HG03457 (cell line): Measurements from ENCODE around the gene RIC1.
A peak's percentile ranks its signal among the peaks of the same experiment; 100 is the strongest.
"Not testable (repeated sequence)": the region's sequence is repeated elsewhere in the genome, so short reads cannot be mapped to it uniquely, and the experiment has no call there.

ENCODE experiments used
- ATAC-seq: cut with Tn5 transposase; IDR thresholded peaks from one replicate; pipeline ENCODE4 v1.9.1; 2021; ENCODE audit warnings: moderate number of reproducible peaks; ENCODE audit not compliant: unreplicated experiment

RIC1 gene, protein sequence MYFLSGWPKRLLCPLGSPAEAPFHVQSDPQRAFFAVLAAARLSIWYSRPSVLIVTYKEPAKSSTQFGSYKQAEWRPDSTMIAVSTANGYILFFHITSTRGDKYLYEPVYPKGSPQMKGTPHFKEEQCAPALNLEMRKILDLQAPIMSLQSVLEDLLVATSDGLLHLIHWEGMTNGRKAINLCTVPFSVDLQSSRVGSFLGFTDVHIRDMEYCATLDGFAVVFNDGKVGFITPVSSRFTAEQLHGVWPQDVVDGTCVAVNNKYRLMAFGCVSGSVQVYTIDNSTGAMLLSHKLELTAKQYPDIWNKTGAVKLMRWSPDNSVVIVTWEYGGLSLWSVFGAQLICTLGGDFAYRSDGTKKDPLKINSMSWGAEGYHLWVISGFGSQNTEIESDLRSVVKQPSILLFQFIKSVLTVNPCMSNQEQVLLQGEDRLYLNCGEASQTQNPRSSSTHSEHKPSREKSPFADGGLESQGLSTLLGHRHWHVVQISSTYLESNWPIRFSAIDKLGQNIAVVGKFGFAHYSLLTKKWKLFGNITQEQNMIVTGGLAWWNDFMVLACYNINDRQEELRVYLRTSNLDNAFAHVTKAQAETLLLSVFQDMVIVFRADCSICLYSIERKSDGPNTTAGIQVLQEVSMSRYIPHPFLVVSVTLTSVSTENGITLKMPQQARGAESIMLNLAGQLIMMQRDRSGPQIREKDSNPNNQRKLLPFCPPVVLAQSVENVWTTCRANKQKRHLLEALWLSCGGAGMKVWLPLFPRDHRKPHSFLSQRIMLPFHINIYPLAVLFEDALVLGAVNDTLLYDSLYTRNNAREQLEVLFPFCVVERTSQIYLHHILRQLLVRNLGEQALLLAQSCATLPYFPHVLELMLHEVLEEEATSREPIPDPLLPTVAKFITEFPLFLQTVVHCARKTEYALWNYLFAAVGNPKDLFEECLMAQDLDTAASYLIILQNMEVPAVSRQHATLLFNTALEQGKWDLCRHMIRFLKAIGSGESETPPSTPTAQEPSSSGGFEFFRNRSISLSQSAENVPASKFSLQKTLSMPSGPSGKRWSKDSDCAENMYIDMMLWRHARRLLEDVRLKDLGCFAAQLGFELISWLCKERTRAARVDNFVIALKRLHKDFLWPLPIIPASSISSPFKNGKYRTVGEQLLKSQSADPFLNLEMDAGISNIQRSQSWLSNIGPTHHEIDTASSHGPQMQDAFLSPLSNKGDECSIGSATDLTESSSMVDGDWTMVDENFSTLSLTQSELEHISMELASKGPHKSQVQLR (N-terminal part only)

DNA sequence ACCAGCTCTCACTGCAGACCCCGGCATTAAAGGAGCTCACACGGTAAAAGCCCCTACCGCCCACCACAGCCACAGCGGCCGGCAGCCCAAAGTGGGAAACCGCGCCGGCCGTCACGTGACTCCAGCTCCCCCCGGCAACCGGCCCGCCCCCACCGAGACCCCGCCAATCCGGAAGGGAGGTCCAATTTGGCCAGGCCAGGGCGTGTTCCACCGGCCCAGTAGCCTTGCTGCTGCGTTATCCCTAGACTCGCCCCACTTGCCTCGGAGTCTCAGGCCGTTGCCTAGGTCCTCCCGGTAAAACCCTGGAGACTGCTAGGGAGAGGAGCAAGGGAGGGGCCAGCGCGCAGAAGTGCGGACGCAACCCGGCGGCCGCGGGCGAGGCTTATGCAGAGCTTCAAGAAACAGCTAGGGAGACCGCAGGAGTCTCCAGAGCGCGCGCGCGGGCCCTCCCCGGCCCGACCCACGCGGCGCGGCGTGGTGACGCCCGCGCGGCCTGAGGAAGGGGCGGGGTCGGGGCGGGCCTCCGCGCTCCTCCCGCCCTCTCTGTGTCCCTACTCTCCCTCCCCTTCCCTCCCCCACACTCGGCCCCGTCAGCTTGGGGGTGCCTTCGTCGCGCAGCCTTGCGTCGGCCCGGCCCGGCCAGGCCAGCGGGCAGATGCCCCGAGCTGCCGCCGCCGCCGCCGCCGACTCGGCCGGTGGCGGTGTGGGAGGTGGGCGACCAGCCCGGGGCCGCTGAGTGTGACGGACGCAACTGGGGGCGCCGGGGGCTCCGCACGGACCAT is at the start of gene RIC1:
TSS of gene RIC1 (plus strand) at position 578 of the 782 bp plus-strand sequence. CDS start at position 781, 203 bp downstream.
- peak; percentile 43 for ATAC-seq

DNA sequence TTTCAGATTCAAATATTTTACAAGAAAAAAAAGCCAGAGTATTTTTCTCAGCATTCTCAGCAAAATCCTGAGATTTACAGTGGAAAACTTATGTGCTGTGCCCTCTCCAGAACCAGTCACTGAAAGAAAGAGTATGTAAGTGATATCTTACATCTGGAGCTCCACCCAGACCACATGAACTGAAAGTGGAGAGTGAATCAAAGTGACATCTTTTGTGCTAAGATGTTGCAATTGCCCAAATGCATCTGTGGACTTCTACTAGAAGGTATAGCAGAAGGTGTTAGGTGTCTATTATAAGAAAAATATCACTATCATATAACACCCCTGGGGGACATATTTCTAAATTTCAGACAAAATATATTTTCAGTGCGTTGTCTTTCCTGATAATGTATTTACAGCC is 49.0 kb upstream of the RIC1 start:
- no peak for ATAC-seq

DNA sequence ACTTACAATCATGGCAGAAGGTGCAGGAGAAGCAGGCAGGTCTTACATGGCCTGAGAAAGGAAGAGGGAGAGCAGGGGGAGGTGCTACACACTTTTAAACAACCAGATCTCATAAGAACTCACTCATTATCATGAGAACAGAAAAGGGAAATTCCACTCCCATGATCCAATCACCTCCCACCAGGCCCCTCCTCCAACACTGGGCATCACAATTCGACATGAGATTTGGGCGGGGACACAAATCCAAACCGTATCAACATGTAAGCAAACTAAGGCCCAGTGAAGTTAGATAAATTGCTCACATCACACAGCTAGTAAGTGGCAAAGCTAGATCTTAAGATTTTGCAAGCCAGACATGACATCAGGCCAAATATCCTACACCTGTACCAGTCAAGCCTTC is 48.3 kb upstream of the RIC1 start:
- no peak for ATAC-seq

DNA sequence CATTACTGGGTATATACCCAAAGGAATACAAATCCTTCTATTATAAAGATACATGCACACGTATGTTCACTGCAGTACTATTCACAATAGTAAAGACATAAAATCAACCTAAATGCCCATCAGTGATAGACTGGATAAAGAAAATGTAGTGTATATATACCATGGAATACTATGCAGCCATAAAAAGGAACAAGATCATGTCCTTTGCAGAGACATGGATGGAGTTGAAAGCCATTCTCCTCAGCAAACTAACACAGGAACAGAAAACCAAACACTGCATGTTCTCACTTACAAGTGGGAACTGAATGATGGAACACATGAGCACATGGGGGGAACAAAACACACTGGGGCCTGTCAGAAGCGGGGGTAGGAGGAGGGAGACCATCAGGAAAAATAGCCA is 47.2 kb upstream of the RIC1 start:
- ATAC-seq = not testable (repeated sequence)

DNA sequence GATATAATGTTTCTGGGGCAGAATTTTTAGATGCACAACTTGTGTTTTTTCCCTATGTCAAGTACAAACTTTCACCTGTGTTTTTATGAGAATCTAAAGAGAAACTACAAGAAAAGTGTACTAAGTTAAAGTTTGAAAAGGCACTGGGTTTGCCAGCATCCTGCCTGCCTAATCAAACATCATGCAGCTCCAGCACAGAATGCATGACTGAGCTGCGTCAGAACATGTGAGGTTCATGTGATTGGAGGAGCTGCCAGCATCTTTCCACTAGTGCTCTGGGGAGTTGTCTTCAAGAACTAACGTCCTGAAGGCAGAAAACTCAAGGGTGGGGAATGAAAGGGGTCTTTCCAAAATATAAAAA is 46.1 kb upstream of the RIC1 start:
- ATAC-seq = peak; percentile 43

DNA sequence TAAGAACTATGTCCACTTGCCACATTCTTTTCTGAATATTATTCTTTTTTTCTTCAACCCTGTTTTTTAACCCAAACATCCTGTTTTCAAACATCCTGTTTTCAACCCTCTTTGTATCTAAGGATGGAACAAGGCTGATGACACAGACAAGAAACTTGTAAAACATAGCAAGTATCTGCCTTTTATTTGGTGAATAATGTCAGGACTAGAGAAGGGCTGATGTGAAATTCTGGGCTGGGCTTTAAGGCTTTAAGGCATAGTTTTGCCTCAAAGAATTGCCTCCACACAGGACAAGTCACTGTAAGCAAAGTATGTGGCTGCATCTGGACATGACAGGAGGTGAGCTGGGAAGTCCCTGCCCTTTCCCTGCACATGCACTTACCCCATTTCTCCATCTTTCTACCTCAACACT is 42.5 kb upstream of the RIC1 start:
- ATAC-seq = peak; percentile 33

DNA sequence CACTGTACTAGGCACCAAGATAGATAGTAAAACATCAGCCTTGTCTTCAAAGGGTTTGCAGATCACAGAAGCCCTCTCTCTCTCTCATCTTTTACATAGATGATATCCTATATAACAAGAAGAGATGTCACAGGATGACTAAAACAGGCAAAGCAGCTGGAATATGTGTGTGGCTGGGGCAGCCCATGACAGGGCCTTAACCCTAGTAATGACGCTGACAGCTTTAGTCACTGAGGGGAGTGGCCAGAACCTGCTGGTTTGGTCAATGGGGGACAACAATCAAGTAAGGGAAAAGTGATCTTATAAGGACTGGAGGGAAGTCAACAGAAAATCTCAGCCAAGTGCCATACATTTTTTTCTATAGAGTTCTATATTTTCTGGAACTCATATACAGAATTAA is 41.9 kb upstream of the RIC1 start:
- ATAC-seq = no peak

DNA sequence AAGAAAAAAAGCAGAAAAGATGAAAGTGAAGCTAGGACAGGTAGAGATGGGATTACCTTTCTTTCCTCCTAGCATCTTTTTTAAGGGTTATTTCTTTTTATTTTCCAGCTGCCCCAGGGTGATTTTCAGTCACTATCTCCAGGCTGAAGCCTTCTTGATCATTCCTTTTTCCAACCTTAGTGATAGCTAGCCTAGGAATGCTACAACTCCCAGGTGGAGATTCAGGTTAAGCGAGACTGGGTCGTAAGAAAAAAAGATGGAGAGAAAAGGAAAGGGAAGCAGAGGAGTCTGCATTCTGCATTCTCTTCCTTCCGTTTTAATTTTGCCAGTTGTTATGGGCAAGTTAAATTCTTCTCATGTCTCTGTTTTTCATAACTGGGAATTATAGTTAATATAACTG is 36.7 kb upstream of the RIC1 start:
- ATAC-seq = no peak

DNA sequence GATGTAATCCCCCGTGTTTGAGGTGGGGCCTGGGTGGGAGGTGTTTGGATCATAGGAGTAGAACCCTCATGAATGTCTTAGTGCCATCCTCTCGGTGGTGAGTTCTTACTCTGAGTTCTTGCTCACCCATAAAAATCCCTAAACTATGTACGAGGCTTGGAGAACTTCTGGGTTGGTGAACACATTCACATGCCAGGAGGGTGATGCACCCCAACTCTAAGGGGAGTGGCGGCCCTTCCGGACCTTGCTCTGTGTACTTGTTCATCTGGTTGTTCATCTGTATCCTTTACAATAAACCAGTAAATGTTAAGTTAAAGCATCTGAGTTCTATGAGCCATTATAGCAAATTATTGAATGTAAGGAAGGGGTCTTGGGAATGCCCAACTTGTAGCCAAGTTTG is 36.0 kb upstream of the RIC1 start:
- ATAC-seq = no peak

DNA sequence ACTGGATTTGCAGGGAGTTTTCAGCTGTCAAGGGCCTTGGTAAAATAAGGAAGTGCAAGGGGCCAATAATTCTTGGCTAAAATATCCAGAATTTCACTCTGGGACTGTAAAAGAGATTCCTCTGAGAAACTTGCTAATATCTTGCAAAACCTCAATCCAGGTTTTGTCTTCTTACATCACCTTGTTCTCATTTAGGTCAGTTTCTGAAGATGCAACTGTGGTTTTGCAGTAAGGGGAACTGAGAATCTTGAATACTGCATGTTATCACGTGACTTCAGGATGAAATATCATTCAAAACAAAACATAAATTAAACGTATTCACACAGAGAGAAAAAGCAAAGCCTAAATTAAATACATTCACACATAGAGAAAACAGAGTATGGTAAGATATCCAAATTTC is 35.0 kb upstream of the RIC1 start:
- ATAC-seq = peak; percentile 51

DNA sequence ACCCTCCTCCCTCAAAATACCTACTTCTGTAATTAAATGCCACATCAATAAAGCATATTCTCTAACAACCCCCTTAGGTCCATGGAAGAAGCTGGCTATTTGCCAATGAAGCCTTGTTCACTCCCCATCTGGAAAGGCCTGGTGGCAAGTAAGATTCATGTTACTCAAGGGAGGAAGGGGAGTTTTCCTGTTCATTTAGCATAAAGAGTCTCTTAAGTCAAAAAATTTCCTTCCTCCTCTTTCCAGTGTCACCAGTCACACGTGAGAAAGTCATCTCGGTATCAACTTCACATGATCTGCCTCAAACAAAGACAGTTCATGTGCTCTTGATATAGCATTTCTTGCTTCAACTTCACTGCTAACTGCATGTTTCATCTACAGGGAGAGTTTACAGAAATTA is 32.7 kb upstream of the RIC1 start:
- ATAC-seq = no peak

DNA sequence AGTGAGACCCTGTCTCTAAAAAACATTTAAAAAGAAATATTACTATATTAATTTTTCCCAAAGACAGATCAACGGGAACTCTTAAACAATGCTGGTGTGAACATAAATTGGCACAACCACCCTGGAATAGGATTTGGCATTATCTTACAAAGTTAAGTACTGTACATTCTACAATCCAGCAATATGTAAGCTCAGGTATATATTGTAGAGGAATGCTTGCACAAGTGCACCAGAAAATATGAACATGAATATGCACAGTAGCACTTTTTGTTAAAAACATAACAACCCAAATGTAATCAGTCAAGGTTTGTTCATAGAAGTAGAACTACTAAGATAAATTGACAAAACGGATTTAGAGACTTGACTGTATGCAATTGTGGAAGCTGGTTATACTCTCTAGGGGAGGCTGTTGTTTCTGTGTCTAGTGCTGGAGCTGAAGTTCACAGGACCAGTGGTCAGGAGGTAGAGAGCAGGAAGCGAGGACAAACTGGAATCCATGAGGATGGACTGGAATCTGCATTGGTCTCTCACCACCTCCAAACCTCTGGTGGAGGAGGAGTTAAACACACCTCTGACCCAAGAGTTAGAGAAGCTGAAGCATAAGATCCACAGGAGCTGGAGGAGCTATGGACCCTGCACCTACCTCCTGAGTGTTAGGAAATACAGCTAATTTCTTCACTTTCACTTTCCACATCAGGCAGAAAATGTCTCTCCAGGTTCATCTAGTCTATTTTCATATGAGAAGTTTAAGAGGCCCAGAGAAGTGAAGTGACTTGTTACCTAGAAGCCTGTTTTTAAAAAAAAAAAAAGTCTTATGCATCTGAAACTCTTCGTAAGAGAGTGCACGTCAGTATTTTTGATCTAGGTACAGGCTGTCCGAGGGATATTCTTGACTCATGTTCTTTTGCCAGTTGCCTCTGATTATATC is 20.3 kb upstream of the RIC1 start:
- ATAC-seq = no peak

DNA sequence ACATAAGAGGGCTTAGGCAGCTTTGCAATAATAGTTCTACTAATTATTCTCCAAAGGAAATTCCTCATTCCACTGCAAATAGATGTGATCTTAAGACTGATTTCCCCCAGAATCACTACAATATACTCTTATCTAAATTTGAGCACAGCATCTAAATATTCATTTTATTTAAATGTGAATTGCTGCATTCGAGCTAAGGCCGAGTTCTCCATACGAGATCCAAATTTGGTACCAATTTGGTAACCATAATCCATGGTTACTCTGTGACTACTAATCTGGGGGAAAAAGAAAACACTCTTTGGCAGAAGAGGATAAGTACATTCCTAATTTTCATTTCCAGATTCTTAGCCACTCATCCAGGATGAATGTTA is 19.7 kb upstream of the RIC1 start:
- ATAC-seq = no peak

DNA sequence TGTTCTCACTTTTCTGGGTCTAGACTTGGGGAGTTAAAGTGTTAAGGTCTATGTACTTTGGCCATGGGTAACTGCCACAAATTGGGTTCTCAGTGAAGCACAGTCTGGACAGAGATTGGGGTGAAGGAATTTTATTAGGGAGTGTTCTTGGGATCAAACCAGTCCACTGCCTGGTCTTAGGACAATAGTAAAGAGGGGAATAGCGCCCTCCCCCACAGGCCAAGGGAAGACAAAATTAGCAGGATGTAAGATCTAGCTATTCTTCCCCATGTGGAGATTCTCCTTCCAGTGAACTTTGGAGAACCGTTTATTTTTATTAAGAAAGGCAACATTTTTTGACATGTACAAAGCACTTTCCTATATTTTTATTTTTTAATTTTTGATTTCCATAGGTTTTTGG is 18.4 kb upstream of the RIC1 start:
- ATAC-seq = no peak

DNA sequence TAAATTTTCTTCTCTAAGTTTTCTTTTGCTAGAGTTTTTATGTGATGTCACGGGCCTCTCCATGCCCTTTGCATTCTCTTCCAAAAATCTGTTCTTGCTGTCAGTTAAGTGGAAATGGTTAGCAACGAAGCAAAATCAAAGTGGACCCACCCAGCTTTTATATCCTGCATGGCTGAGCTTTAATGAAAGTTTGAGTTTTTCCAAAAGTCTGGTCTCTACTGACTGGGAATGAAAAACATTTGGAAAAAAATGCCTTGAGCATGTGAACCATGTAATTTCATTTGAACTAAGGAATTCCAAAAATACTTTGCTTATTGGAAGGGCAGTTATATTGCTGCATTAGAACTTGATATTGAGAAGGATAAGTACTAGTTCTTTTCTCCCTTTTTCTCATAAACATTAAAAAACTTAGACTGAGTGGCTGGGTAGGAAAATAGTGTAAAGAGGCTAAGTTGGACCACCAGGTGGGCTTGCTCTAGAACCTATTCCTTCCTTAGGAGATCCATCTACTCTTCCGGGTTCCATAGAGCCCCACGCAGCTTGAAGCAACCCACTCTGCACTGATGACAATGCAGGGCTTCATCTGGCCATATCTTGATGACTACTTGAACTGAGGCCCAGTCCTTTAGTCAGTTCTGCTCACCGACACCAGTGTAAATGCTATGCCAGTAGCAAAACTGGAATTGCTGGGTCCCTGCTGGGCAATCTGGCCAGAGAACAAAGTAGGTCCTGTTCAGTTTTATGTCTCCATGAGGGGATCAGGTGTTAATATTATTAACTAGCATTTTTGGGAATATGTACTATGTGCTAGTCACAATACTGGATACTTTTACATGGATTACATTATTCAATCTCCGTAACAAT is 17.4 kb upstream of the RIC1 start:
- no peak for ATAC-seq

DNA sequence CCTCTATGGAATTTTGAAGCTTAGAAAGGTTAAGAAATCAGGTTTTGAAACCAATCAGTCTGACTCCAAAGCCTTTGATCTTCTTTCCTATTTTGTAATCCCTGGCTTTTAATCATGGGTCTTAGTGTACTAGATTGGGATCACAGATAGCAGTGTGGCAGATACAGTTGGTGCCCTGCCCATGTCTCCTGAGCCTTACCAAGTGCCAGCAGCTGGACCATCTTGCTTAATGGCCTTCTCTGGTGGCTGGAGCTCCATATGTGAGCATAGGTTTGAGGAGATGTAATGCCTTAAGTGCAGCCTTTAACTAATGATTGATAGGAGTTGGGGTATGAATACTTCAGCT is 16.7 kb upstream of the RIC1 start:
- ATAC-seq = no peak

DNA sequence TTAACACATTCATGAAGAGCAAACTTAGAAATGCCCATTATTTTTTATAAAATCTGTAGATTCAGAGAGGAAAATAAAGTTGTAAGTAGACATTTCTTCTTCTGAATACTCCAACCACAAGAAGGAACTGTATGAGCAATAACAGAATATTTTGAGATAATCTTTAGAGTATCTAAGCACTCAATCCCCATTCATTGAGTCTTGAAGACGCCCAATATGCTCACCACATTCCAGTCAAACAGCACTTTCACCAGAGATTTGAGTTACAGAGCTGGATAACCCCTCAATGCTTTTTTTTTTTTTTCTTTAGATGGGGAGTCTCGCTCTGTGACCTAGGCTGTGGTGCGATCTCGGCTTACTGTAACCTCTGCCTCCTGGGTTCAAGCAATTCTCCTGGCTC is 14.7 kb upstream of the RIC1 start:
- no peak for ATAC-seq

DNA sequence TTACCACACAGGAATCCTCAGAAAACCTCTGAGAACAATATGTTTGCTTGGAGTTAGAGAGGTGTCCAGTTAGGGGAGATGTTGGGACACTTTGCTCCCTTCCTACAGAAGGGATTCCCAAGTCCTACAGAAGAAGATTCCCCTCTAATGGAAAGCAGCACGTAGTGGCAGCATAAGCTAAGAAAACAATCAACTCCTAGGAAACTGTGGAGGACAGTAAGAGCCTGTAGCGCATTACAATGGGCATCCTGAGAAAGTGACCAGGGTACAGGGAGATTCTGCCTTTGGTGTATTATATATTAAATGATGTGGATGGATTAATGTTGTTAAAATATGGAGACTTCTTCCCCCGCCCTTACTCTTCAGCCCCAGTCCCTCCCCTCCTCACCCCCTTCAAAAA is 13.9 kb upstream of the RIC1 start:
- no peak for ATAC-seq

DNA sequence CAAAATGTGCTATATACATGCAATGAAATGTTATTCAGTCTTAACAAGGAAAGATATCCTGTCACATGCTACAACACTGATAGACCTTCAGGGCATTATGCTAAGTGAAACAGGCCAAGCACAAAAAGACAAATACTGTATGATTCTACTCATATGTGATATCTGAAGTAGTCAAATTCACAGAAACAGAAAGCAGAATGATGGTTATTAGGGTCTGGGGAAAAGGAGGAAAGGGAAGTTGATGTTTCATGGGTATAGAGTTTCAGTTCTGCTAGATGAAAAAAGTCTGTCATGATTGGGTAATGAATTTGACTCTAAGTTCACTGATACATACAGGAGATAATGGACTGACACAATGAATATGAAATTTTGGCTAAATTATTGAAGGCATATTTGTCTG is 11.2 kb upstream of the RIC1 start:
- peak; percentile 92 for ATAC-seq
